Effector memory CD8-positive, alpha-beta T cell (primary cell): ENCODE measurements around the gene ASB13.

Source experiments
- ATAC-seq: fragments of 150-1000 bp; cut with Tn5 transposase; replicated peaks from 2 replicates; pipeline ENCODE4 v1.10.0; 2021; ENCODE audit warnings: mild to moderate bottlenecking, moderate library complexity
- DNase-seq, 3 experiments: peaks; one replicate each; pipeline ENCODE4 v3.0.0; 2021
- H3K27ac Mint-ChIP-seq, 2 donors: one replicate each; pipeline ENCODE4 v1.8.0; 2022; ENCODE audit warnings: mild to moderate bottlenecking in 2 of 2, mixed read lengths in 2 of 2, moderate library complexity in 2 of 2
- H3K27me3 Mint-ChIP-seq, 2 donors: one replicate each; pipeline ENCODE4 v1.8.0; 2022; ENCODE audit warnings: mixed read lengths in 2 of 2
- H3K36me3 Mint-ChIP-seq: one replicate; pipeline ENCODE4 v1.8.0; 2022; ENCODE audit warnings: mild to moderate bottlenecking, moderate library complexity, mixed read lengths; ENCODE audit not compliant: insufficient read depth
- H3K4me1 Mint-ChIP-seq, 2 donors: one replicate each; pipeline ENCODE4 v1.8.0; 2022; ENCODE audit warnings: low read depth in 2 of 2, mixed read lengths in 2 of 2
- H3K4me3 Mint-ChIP-seq, 2 donors: one replicate each; pipeline ENCODE4 v1.8.0; 2022; ENCODE audit warnings: mild to moderate bottlenecking in 2 of 2, mixed read lengths in 2 of 2, moderate library complexity in 2 of 2
- H3K9me3 Mint-ChIP-seq, 2 donors: one replicate each; pipeline ENCODE4 v1.8.0; 2022; ENCODE audit warnings: mixed read lengths in 2 of 2

The ASB13 gene

GRCh38 chr10:5633166-5633749, 33.1 kb downstream of the ASB13 start:
- H3K9me3 Mint-ChIP-seq = no peaks in the 10 kb centered on the region
- H3K36me3 Mint-ChIP-seq = peaks cover 3% of the 10 kb centered on the region
- DNase-seq (no peak), ATAC-seq (no peak)
- H3K4me1 Mint-ChIP-seq = peaks cover 4 to 7% of the 10 kb centered on the region in 2 donors
- no peak overlapping the region for H3K4me3 Mint-ChIP-seq
- no peak overlapping the region for H3K27ac Mint-ChIP-seq
- peaks cover 8 to 12% of the 10 kb centered on the region in 2 donors for H3K27me3 Mint-ChIP-seq

GRCh38 chr10:5632446-5632845, 33.9 kb downstream of the ASB13 start:
- Mint-ChIP-seq H3K36me3 (peaks cover 3% of the 10 kb centered on the region), H3K9me3 (no peaks in the 10 kb centered on the region), H3K27me3 (peaks cover 14 to 19% of the 10 kb centered on the region in 2 donors), H3K27ac (no peak overlapping the region), H3K4me1 (peaks cover 4 to 7% of the 10 kb centered on the region in 2 donors), H3K4me3 (no peak overlapping the region)
- ATAC-seq = no peak
- no peak for DNase-seq

- H3K27me3 Mint-ChIP-seq = peaks cover 14 to 19% of the 10 kb centered on the region in 2 donors
- H3K9me3 Mint-ChIP-seq = no peaks in the 10 kb centered on the region
- H3K36me3 Mint-ChIP-seq = peaks cover 3% of the 10 kb centered on the region
- no peak overlapping the region for H3K4me3 Mint-ChIP-seq
- ATAC-seq (no peak), DNase-seq (no peak)
- no peak overlapping the region for H3K27ac Mint-ChIP-seq
- peaks cover 4 to 7% of the 10 kb centered on the region in 2 donors for H3K4me1 Mint-ChIP-seq
These were observed 34.5 kb downstream of the ASB13 start for GRCh38 chr10:5631936-5632335.

- no peak for ATAC-seq
- H3K9me3 Mint-ChIP-seq = no peaks in the 10 kb centered on the region
These were observed 36.3 kb downstream of the ASB13 start for GRCh38 chr10:5630112-5630436.

GRCh38 chr10:5629303-5630111, 36.9 kb downstream of the ASB13 start:
- Mint-ChIP-seq H3K27me3 (peaks cover 14 to 19% of the 10 kb centered on the region in 2 donors), H3K27ac (no peak overlapping the region), H3K9me3 (no peaks in the 10 kb centered on the region), H3K4me3 (no peak overlapping the region), H3K36me3 (peaks cover 3% of the 10 kb centered on the region), H3K4me1 (peaks cover 4 to 7% of the 10 kb centered on the region in 2 donors)
- DNase-seq (peak; percentile 78 to 87 (median 80)), ATAC-seq (peak; percentile 98)

More at GRCh38 chr10:5630112-5630436, 36.3 kb downstream of the ASB13 start:
- no peak for DNase-seq
- H3K4me1 Mint-ChIP-seq = peaks cover 4 to 7% of the 10 kb centered on the region in 2 donors
- H3K36me3 Mint-ChIP-seq = peaks cover 3% of the 10 kb centered on the region
- H3K4me3 Mint-ChIP-seq = no peak overlapping the region
- H3K27me3 Mint-ChIP-seq = peaks cover 14 to 19% of the 10 kb centered on the region in 2 donors
- H3K27ac Mint-ChIP-seq = no peak overlapping the region

- DNase-seq = no peak
- no peak overlapping the region for H3K4me3 Mint-ChIP-seq
- ATAC-seq = no peak
These were observed 37.7 kb downstream of the ASB13 start for GRCh38 chr10:5628451-5629302.

GRCh38 chr10:5627486-5628044, 38.8 kb downstream of the ASB13 start:
- no peak for ATAC-seq
- Mint-ChIP-seq H3K27me3 (peaks cover 14 to 19% of the 10 kb centered on the region in 2 donors), H3K9me3 (no peaks in the 10 kb centered on the region), H3K27ac (no peak overlapping the region), H3K4me3 (no peak overlapping the region), H3K36me3 (peaks cover 3% of the 10 kb centered on the region), H3K4me1 (peaks cover 4 to 10% of the 10 kb centered on the region in 2 donors)
- DNase-seq = no peak

More at GRCh38 chr10:5628451-5629302, 37.7 kb downstream of the ASB13 start:
- Mint-ChIP-seq H3K36me3 (peaks cover 3% of the 10 kb centered on the region), H3K27ac (no peak overlapping the region), H3K27me3 (peaks cover 14 to 19% of the 10 kb centered on the region in 2 donors), H3K9me3 (no peaks in the 10 kb centered on the region), H3K4me1 (peaks cover 4 to 7% of the 10 kb centered on the region in 2 donors)

- H3K36me3 Mint-ChIP-seq = peaks cover 3% of the 10 kb centered on the region
- H3K4me3 Mint-ChIP-seq = no peak overlapping the region
- no peaks in the 10 kb centered on the region for H3K9me3 Mint-ChIP-seq
- H3K27ac Mint-ChIP-seq = no peak overlapping the region
- H3K4me1 Mint-ChIP-seq = peaks cover 4 to 10% of the 10 kb centered on the region in 2 donors
- peaks cover 14 to 19% of the 10 kb centered on the region in 2 donors for H3K27me3 Mint-ChIP-seq
- ATAC-seq (no peak), DNase-seq (no peak)
These were observed 40.2 kb downstream of the ASB13 start for GRCh38 chr10:5625992-5626777.

GRCh38 chr10:5624701-5625100, 41.7 kb downstream of the ASB13 start:
- Mint-ChIP-seq H3K4me1 (peaks cover 4 to 8% of the 10 kb centered on the region in 2 donors), H3K36me3 (peaks cover under 1% of the 10 kb centered on the region), H3K27ac (peak overlapping the region in 1 of 2 donors; percentile 5), H3K4me3 (no peak overlapping the region), H3K27me3 (peaks cover 14 to 28% of the 10 kb centered on the region in 2 donors), H3K9me3 (no peaks in the 10 kb centered on the region)
- ATAC-seq (no peak), DNase-seq (no peak)

GRCh38 chr10:5623081-5623748, 43.2 kb downstream of the ASB13 start:
- Mint-ChIP-seq H3K27ac (no peak overlapping the region), H3K4me3 (no peak overlapping the region), H3K4me1 (peaks cover 0 to 3% of the 10 kb centered on the region in 2 donors), H3K36me3 (no peaks in the 10 kb centered on the region), H3K27me3 (peaks cover 6 to 27% of the 10 kb centered on the region in 2 donors), H3K9me3 (no peaks in the 10 kb centered on the region)
- DNase-seq (peak; percentile 59 to 66 (median 62)), ATAC-seq (peak; percentile 96)

GRCh38 chr10:5622186-5622960, 44.0 kb downstream of the ASB13 start:
- peaks cover 4 to 23% of the 10 kb centered on the region in 2 donors for H3K27me3 Mint-ChIP-seq
- H3K4me1 Mint-ChIP-seq = peaks cover 0 to 3% of the 10 kb centered on the region in 2 donors
- H3K27ac Mint-ChIP-seq = no peak overlapping the region
- H3K36me3 Mint-ChIP-seq = no peaks in the 10 kb centered on the region
- DNase-seq (no peak), ATAC-seq (no peak)
- no peaks in the 10 kb centered on the region for H3K9me3 Mint-ChIP-seq
- H3K4me3 Mint-ChIP-seq = no peak overlapping the region
